Measurements from ENCODE around the gene MEIS3.

MEIS3 gene

DNA sequence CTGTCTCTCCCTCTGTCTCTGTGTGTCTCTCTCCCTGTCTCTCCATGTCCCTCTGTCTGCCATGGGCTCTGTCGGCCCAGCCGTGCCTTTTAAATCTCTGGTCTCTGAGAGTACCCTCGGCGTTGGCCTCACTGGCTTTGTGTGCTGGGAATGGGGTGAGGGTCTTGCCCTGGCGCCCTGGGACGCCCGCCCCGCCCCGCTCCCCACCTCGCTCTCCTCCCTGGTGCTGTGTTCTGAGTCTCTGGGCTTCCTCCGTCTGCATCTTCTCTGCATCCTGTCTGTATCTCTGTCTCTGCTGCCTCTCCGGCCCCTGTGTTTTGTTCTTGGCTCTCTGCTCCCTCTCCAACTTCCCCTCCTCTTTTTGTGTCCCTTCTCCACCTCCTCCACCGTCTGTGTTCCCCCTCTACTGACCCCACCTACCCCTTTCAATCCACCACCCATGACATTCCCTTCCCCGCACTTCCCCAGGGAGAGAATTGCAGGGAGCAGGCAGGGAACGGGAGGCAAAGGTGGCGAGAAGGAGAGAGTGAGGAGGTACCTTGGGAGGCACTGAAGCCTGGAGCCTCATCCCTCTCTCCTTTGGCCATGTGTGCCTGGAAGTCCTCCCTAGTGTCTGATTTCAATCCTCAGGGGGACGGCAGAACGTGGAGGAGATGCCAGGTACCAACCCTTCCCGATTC, 4.0 kb upstream of the MEIS3 start:
- no peak overlapping the region for H3K27ac ChIP-seq (ENCODE audit: insufficient read depth in 1 of 2, low read depth in 1 of 2, low read length in 2 of 2, poor library complexity in 1 of 2, severe bottlenecking in 2 of 2)
- no peak for DNase-seq
- CTCF ChIA-PET: no interaction called here
- 21% methylated on average over 17 of the region's 19 CpGs for WGBS (ENCODE audit: insufficient coverage)
- no peak overlapping the region for H3K4me3 ChIP-seq (ENCODE audit: control insufficient read depth in 1 of 7, extremely low read depth in 1 of 7, insufficient read depth in 4 of 7, low read depth in 2 of 7, low read length in 6 of 7)
- peaks cover 0 to 26% (median 15%) of the 10 kb centered on the region in 4 experiments for H3K4me1 ChIP-seq (ENCODE audit: control extremely low read depth in 1 of 4, control insufficient read depth in 4 of 4, insufficient read depth in 4 of 4, low read length in 3 of 4)
- H3K27me3 ChIP-seq (replicated peaks in 2 of 5; ENCODE audit: control insufficient read depth in 4 of 5, insufficient read depth in 5 of 5, low read length in 4 of 5): peaks cover 13 to 93% (median 34%) of the 10 kb centered on the region in 5 experiments
- no peaks in the 10 kb centered on the region for H3K36me3 ChIP-seq (ENCODE audit: control insufficient read depth in 4 of 4, insufficient read depth in 4 of 4, low read length in 3 of 4)
- POLR2A ChIA-PET: no interaction called here
- H3K9me3 ChIP-seq (ENCODE audit: control extremely low read depth in 1 of 5, control insufficient read depth in 4 of 5, insufficient read depth in 2 of 5, low read depth in 1 of 5, low read length in 4 of 5): no peaks in the 10 kb centered on the region

DNA sequence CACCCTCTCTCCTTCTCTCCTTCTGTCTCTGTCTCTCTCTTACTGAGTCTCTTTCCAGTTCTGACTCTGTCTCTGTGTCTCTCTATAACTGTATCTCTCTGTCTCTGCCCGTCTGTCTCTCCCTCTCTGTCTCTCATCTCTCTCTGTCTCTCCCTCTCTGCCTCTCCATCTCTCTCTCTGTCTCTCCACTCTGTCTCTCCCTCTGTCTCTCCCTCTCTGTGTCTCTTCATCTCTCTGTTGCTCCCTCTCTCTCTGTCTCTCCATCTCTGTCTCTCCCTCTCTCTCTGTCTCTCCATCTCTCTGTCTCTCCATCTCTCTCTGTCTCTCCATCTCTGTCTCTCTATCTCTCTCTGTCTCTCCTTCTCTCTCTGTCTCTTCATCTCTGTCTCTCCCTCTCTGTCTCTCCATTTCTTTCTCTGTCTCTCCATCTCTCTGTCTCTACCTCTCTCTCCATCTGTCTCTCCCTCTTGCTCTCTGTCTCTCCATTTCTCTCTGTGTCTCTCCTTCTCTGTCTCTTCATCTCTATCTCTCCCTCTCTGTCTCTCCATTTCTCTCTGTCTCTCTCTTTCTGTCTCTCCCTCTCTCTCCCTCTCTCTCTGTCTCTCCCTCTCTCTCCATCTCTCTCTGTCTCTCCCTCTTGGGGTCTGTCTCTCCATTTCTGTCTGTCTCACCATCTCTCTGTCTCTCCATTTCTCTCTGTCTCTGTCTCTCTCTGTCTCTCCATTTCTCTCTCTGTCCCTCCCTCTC, 3.3 kb upstream of the MEIS3 start:
- no peaks in the 10 kb centered on the region for H3K9me3 ChIP-seq (ENCODE audit: control extremely low read depth in 1 of 5, control insufficient read depth in 4 of 5, insufficient read depth in 2 of 5, low read depth in 1 of 5, low read length in 4 of 5)
- H3K27ac ChIP-seq (ENCODE audit: insufficient read depth in 1 of 2, low read depth in 1 of 2, low read length in 2 of 2, poor library complexity in 1 of 2, severe bottlenecking in 2 of 2): no peak overlapping the region
- H3K4me1 ChIP-seq (ENCODE audit: control extremely low read depth in 1 of 4, control insufficient read depth in 4 of 4, insufficient read depth in 4 of 4, low read length in 3 of 4): peaks cover 0 to 21% (median 11%) of the 10 kb centered on the region in 4 experiments
- 5% methylated on average over 1 of the region's 1 CpG for WGBS (ENCODE audit: insufficient coverage)
- peaks cover 13 to 94% (median 36%) of the 10 kb centered on the region in 5 experiments for H3K27me3 ChIP-seq (replicated peaks in 2 of 5; ENCODE audit: control insufficient read depth in 4 of 5, insufficient read depth in 5 of 5, low read length in 4 of 5)
- ChIA-PET POLR2A (no interaction called here), CTCF (no interaction called here)
- H3K4me3 ChIP-seq (ENCODE audit: control insufficient read depth in 1 of 7, extremely low read depth in 1 of 7, insufficient read depth in 4 of 7, low read depth in 2 of 7, low read length in 6 of 7): no peak overlapping the region
- no peak for DNase-seq
- no peaks in the 10 kb centered on the region for H3K36me3 ChIP-seq (ENCODE audit: control insufficient read depth in 4 of 4, insufficient read depth in 4 of 4, low read length in 3 of 4)

DNA sequence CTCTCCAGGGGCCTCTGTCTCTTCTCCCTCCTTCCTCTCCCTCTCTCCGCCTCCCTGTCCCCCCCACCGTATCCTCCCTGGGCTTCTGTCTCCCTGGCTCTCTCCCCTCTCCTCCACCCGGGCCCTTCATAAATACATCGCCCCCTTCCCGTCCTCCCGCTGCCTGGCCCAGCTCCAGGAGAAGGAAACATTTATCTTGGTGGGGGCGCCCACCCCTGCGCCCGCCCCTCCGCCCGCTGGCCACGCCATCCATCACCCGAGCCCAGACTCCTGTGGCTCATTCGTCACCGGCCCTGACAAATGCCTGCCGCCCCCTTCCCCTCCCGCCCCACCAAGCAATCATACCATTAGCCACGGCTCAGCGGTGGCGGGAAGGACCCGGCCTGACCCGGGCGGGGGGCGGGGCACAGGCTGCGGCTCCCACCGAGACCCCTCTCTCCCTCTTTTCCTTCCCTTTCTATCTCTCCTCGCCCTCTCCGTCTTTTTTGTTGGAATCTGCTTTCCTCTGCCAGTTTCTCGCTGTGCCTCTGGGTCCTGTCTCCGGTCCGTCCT, 2.6 kb upstream of the MEIS3 start:
- WGBS (ENCODE audit: insufficient coverage): 2% methylated on average over 20 of the region's 31 CpGs
- Histone ChIP-seq H3K9me3 (ENCODE audit: control extremely low read depth in 1 of 5, control insufficient read depth in 4 of 5, insufficient read depth in 2 of 5, low read depth in 1 of 5, low read length in 4 of 5) (no peaks in the 10 kb centered on the region), H3K27ac (ENCODE audit: insufficient read depth in 1 of 2, low read depth in 1 of 2, low read length in 2 of 2, poor library complexity in 1 of 2, severe bottlenecking in 2 of 2) (no peak overlapping the region), H3K27me3 (replicated peaks in 2 of 5; ENCODE audit: control insufficient read depth in 4 of 5, insufficient read depth in 5 of 5, low read length in 4 of 5) (peaks cover 13 to 95% (median 43%) of the 10 kb centered on the region in 5 experiments), H3K36me3 (ENCODE audit: control insufficient read depth in 4 of 4, insufficient read depth in 4 of 4, low read length in 3 of 4) (no peaks in the 10 kb centered on the region), H3K4me3 (ENCODE audit: control insufficient read depth in 1 of 7, extremely low read depth in 1 of 7, insufficient read depth in 4 of 7, low read depth in 2 of 7, low read length in 6 of 7) (no peak overlapping the region), H3K4me1 (ENCODE audit: control extremely low read depth in 1 of 4, control insufficient read depth in 4 of 4, insufficient read depth in 4 of 4, low read length in 3 of 4) (peaks cover 0 to 19% (median 10%) of the 10 kb centered on the region in 4 experiments)
- ChIA-PET CTCF (no interaction called here), POLR2A (no interaction called here)
- DNase-seq: peak in 1 of 3 donors; percentile 34

DNA sequence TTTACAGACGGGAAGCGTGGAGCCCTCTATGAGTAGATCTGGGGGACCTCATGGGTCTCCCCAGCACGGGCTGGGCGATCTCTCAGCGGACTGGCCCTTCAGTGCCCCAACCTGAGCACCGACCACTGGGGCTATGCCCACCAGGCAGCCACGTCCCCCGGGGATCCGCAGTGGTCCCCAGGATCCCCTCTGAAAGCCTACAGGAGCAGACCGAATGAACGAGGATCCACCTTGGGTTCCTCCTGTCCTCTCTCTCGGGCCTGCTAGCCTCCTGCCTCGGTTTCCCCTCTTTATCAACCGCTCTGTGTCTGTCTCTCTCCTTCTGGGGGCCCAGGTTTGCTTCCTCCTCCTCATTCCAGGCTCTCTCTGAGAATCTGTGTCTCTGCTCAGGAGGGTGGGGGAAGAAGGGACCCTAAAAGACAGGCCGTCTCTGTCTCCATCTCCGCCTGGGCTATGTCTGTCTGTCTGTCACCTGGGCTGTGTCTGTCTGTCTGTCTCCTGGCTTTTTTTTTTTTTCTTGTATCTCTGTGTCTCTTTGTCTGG, 2.0 kb upstream of the MEIS3 start:
- Histone ChIP-seq H3K27me3 (replicated peaks in 2 of 5; ENCODE audit: control insufficient read depth in 4 of 5, insufficient read depth in 5 of 5, low read length in 4 of 5) (peaks cover 13 to 95% (median 43%) of the 10 kb centered on the region in 5 experiments), H3K27ac (ENCODE audit: insufficient read depth in 1 of 2, low read depth in 1 of 2, low read length in 2 of 2, poor library complexity in 1 of 2, severe bottlenecking in 2 of 2) (no peak overlapping the region), H3K36me3 (ENCODE audit: control insufficient read depth in 4 of 4, insufficient read depth in 4 of 4, low read length in 3 of 4) (no peaks in the 10 kb centered on the region), H3K4me1 (ENCODE audit: control extremely low read depth in 1 of 4, control insufficient read depth in 4 of 4, insufficient read depth in 4 of 4, low read length in 3 of 4) (peaks cover 0 to 19% (median 10%) of the 10 kb centered on the region in 4 experiments), H3K9me3 (ENCODE audit: control extremely low read depth in 1 of 5, control insufficient read depth in 4 of 5, insufficient read depth in 2 of 5, low read depth in 1 of 5, low read length in 4 of 5) (no peaks in the 10 kb centered on the region), H3K4me3 (ENCODE audit: control insufficient read depth in 1 of 7, extremely low read depth in 1 of 7, insufficient read depth in 4 of 7, low read depth in 2 of 7, low read length in 6 of 7) (no peak overlapping the region)
- WGBS (ENCODE audit: insufficient coverage): 15% methylated on average over 12 of the region's 16 CpGs
- POLR2A ChIA-PET: no interaction called here
- DNase-seq: no peak
- CTCF ChIA-PET: no interaction called here

DNA sequence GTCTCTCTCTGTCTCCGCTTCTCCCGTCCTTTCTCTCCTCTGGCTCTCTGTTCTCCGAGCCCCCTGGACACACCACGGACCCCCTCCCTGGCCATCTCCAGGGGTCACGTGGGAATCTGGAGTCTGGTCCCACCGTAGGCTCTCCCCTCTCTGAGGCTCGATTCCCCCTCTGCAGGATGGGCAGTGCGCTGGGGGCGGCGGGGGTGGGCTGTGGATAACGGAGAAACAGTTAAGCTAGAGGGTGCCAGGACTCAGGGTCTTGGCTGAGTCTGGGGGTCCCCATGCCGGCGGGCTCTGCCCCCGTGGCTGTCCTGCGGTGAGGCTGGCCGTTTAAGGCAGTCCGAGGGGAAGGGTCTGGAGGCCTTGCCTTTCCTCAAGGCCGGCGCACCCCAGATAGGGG, 462 bp upstream of the MEIS3 start:
- no peaks in the 10 kb centered on the region for H3K36me3 ChIP-seq (ENCODE audit: control insufficient read depth in 4 of 4, insufficient read depth in 4 of 4, low read length in 3 of 4)
- H3K9me3 ChIP-seq (ENCODE audit: control extremely low read depth in 1 of 5, control insufficient read depth in 4 of 5, insufficient read depth in 2 of 5, low read depth in 1 of 5, low read length in 4 of 5): no peaks in the 10 kb centered on the region
- 8% methylated on average over 8 of the region's 19 CpGs for WGBS (ENCODE audit: insufficient coverage)
- H3K4me1 ChIP-seq (ENCODE audit: control extremely low read depth in 1 of 4, control insufficient read depth in 4 of 4, insufficient read depth in 4 of 4, low read length in 3 of 4): peaks cover 0 to 19% (median 10%) of the 10 kb centered on the region in 4 experiments
- ChIA-PET POLR2A (no interaction called here), CTCF (no interaction called here)
- H3K4me3 ChIP-seq (ENCODE audit: control insufficient read depth in 1 of 7, extremely low read depth in 1 of 7, insufficient read depth in 4 of 7, low read depth in 2 of 7, low read length in 6 of 7): peak overlapping the region in 1 of 7 experiments; percentile 43
- DNase-seq: no peak
- peaks cover 10 to 97% (median 44%) of the 10 kb centered on the region in 5 experiments for H3K27me3 ChIP-seq (replicated peaks in 2 of 5; ENCODE audit: control insufficient read depth in 4 of 5, insufficient read depth in 5 of 5, low read length in 4 of 5)
- H3K27ac ChIP-seq (ENCODE audit: insufficient read depth in 1 of 2, low read depth in 1 of 2, low read length in 2 of 2, poor library complexity in 1 of 2, severe bottlenecking in 2 of 2): no peak overlapping the region

DNA sequence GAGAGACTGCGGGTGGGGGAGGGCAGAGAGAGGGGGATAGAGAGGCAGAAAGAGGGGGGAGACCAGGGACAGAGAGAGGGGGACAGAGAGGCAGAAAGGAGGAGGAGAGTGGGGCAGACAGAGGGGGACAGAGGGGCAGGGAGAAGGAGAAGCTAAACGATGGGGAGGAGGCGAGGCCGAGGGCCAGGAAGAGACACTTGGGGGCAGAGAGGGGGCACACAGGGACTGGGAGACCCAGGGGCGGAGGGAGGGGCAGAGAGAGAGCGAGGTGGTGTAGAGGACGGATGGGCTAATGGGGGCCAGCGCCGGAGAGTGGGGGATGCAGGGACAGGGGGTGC, 666 bp downstream of the MEIS3 start:
- H3K4me3 ChIP-seq (ENCODE audit: control insufficient read depth in 1 of 7, extremely low read depth in 1 of 7, insufficient read depth in 4 of 7, low read depth in 2 of 7, low read length in 6 of 7): peak overlapping the region in 1 of 7 experiments; percentile 38
- POLR2A ChIA-PET: interaction anchor here (0.7 kb wide), 1 partner anchor 594 kb away, joined by 3 read pairs; no protein-coding TSS in a partner anchor
- WGBS (ENCODE audit: insufficient coverage): 0% methylated on average over 8 of the region's 9 CpGs
- DNase-seq: peak in 1 of 3 donors; percentile 17
- H3K9me3 ChIP-seq (ENCODE audit: control extremely low read depth in 1 of 5, control insufficient read depth in 4 of 5, insufficient read depth in 2 of 5, low read depth in 1 of 5, low read length in 4 of 5): no peaks in the 10 kb centered on the region
- H3K4me1 ChIP-seq (ENCODE audit: control extremely low read depth in 1 of 4, control insufficient read depth in 4 of 4, insufficient read depth in 4 of 4, low read length in 3 of 4): peaks cover 0 to 19% (median 10%) of the 10 kb centered on the region in 4 experiments
- H3K27me3 ChIP-seq (replicated peaks in 2 of 5; ENCODE audit: control insufficient read depth in 4 of 5, insufficient read depth in 5 of 5, low read length in 4 of 5): peaks cover 10 to 95% (median 42%) of the 10 kb centered on the region in 5 experiments
- CTCF ChIA-PET: interaction anchor here (1.1 kb wide), 1 partner anchor 124 kb away, joined by 3 read pairs; no protein-coding TSS in a partner anchor
- no peak overlapping the region for H3K27ac ChIP-seq (ENCODE audit: insufficient read depth in 1 of 2, low read depth in 1 of 2, low read length in 2 of 2, poor library complexity in 1 of 2, severe bottlenecking in 2 of 2)
- H3K36me3 ChIP-seq (ENCODE audit: control insufficient read depth in 4 of 4, insufficient read depth in 4 of 4, low read length in 3 of 4): no peaks in the 10 kb centered on the region
